ENCODE results near the gene CORO2A. TPM values are rescaled to one million over a fixed set of nuclear protein-coding genes. Genes with fewer than 3 reads are reported as not detected.

Gene CORO2A
- total RNA-seq, 1 experiment from 2014 or later = 24.3 TPM

DNA sequence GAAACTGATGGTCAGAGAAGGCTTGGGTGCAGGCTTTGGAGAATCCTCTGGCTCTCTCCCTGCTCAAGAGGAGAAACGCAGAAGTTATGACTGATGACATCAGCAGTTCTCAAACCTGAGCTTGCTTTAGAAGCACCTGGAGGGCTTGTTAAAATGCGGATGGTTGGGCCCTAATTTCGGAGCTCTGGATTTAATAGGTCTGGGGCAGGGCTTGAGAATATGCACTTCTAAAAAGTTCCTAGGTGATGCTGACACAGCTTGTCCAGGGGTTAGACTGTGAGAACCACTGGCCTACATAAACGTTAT is 36.6 kb upstream of the CORO2A start:
- peaks cover 12% of the 10 kb centered on the region for H3K36me3 Mint-ChIP-seq (ENCODE audit: insufficient read depth, unreplicated experiment)
- no peak for DNase-seq
- no TSS peak for BruUV-seq (replicated peaks)
- CTCF ChIA-PET = no interaction called here
- no peak for TF ChIP-seq CTCF (IDR thresholded peaks at IDR 0.05; ENCODE audit: unreplicated experiment)
- H3K4me1 Mint-ChIP-seq (ENCODE audit: low read depth, unreplicated experiment) = peaks cover 9% of the 10 kb centered on the region
- no peak overlapping the region for H3K27ac Mint-ChIP-seq (ENCODE audit: unreplicated experiment)
- H3K4me3 Mint-ChIP-seq (ENCODE audit: low read depth, unreplicated experiment) = no peak overlapping the region
- H3K9me3 Mint-ChIP-seq (ENCODE audit: low read depth, unreplicated experiment) = no peaks in the 10 kb centered on the region
- H3K27me3 Mint-ChIP-seq (ENCODE audit: unreplicated experiment) = no peaks in the 10 kb centered on the region
- intact Hi-C loops (cut with micrococcal nuclease; ENCODE audit: unreplicated experiment) = no loop called here

GRCh38 chr9:98228392-98229089 is 36.1 kb upstream of the CORO2A start:
- no TSS peak for BruUV-seq (replicated peaks)
- H3K27ac Mint-ChIP-seq (ENCODE audit: unreplicated experiment) = no peak overlapping the region
- DNase-seq = no peak
- intact Hi-C loops (cut with micrococcal nuclease; ENCODE audit: unreplicated experiment) = no loop called here
- H3K4me1 Mint-ChIP-seq (ENCODE audit: low read depth, unreplicated experiment) = peaks cover 11% of the 10 kb centered on the region
- TF ChIP-seq CTCF (IDR thresholded peaks at IDR 0.05; ENCODE audit: unreplicated experiment) = no peak
- H3K27me3 Mint-ChIP-seq (ENCODE audit: unreplicated experiment) = no peaks in the 10 kb centered on the region
- CTCF ChIA-PET = no interaction called here
- no peak overlapping the region for H3K4me3 Mint-ChIP-seq (ENCODE audit: low read depth, unreplicated experiment)
- no peaks in the 10 kb centered on the region for H3K9me3 Mint-ChIP-seq (ENCODE audit: low read depth, unreplicated experiment)
- peaks cover 12% of the 10 kb centered on the region for H3K36me3 Mint-ChIP-seq (ENCODE audit: insufficient read depth, unreplicated experiment)

DNA sequence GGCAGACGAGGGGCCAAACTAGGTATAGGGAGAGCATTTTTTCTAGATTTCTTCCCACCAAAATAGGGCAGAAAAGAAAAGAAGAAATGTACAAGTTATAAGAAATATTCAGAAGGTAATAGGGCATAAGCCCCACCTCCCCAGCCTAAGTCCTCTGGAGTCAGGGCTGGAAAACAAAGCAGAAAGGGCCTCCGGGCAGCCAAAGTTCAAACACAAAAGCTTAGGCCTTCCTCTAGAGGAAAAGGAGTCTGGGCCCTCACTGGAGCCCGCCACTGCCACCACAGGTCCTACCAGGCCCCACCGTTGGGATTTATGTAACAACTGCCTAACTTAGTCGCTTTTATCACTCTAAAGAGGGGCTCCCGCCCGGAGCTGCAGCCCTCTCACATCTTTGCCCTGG is 35.4 kb upstream of the CORO2A start:
- DNase-seq = no peak
- Mint-ChIP-seq H3K4me3 (ENCODE audit: low read depth, unreplicated experiment) (no peak overlapping the region), H3K36me3 (ENCODE audit: insufficient read depth, unreplicated experiment) (peaks cover 18% of the 10 kb centered on the region), H3K27ac (ENCODE audit: unreplicated experiment) (no peak overlapping the region), H3K27me3 (ENCODE audit: unreplicated experiment) (no peaks in the 10 kb centered on the region), H3K9me3 (ENCODE audit: low read depth, unreplicated experiment) (no peaks in the 10 kb centered on the region), H3K4me1 (ENCODE audit: low read depth, unreplicated experiment) (peaks cover 18% of the 10 kb centered on the region)
- intact Hi-C loops (cut with micrococcal nuclease; ENCODE audit: unreplicated experiment) = no loop called here
- BruUV-seq (replicated peaks) = no TSS peak
- no peak for TF ChIP-seq CTCF (IDR thresholded peaks at IDR 0.05; ENCODE audit: unreplicated experiment)
- CTCF ChIA-PET = no interaction called here

GRCh38 chr9:98226957-98227356 is 34.5 kb upstream of the CORO2A start:
- no peak for DNase-seq
- no peak overlapping the region for H3K4me3 Mint-ChIP-seq (ENCODE audit: low read depth, unreplicated experiment)
- no TSS peak for BruUV-seq (replicated peaks)
- peaks cover 23% of the 10 kb centered on the region for H3K4me1 Mint-ChIP-seq (ENCODE audit: low read depth, unreplicated experiment)
- peaks cover 18% of the 10 kb centered on the region for H3K36me3 Mint-ChIP-seq (ENCODE audit: insufficient read depth, unreplicated experiment)
- no peaks in the 10 kb centered on the region for H3K27me3 Mint-ChIP-seq (ENCODE audit: unreplicated experiment)
- H3K27ac Mint-ChIP-seq (ENCODE audit: unreplicated experiment) = no peak overlapping the region
- intact Hi-C loops (cut with micrococcal nuclease; ENCODE audit: unreplicated experiment) = no loop called here
- CTCF ChIA-PET = no interaction called here
- TF ChIP-seq CTCF (IDR thresholded peaks at IDR 0.05; ENCODE audit: unreplicated experiment) = no peak
- H3K9me3 Mint-ChIP-seq (ENCODE audit: low read depth, unreplicated experiment) = no peaks in the 10 kb centered on the region

Measured in Calu3 (cell line).